Sigmoid colon (tissue), 7 donors: ENCODE data around the gene F2RL1. TPM values are rescaled to one million over a fixed set of nuclear protein-coding genes. Genes with fewer than 3 reads are reported as not detected.

Experiments used
- DNase-seq: peaks from one replicate; pipeline ENCODE4 v3.0.0-alpha.2; 2019
- H3K27ac ChIP-seq, 4 donors: fragments of 200-600 bp; sonication (generic); one replicate each; pipeline ENCODE4 v1.5.1; 2016 to 2019; ENCODE audit warnings: mild to moderate bottlenecking in 1 of 4
- H3K27me3 ChIP-seq, 3 donors: fragments of 200-600 bp; sonication (generic); one replicate each; pipeline ENCODE4 v1.5.1; 2019; ENCODE audit warnings: mild to moderate bottlenecking in 1 of 3
- H3K36me3 ChIP-seq, 4 donors: fragments of 200-600 bp; sonication (generic); one replicate each; pipeline ENCODE4 v1.5.1; 2016 to 2019
- H3K4me1 ChIP-seq, 4 donors: fragments of 200-600 bp; sonication (generic); one replicate each; pipeline ENCODE4 v1.5.1; 2017 to 2019
- H3K4me3 ChIP-seq, 4 donors: fragments of 200-600 bp; sonication (generic); one replicate each; pipeline ENCODE4 v1.5.1; 2017 to 2019; ENCODE audit warnings: mild to moderate bottlenecking in 2 of 4, moderate library complexity in 1 of 4
- H3K9me3 ChIP-seq, 4 donors: fragments of 200-600 bp in 3 of 4; sonication (generic) in 3 of 4; one replicate each; pipeline versions ENCODE4 v1.5.1 to v1.6.1; 2013 to 2019
- CTCF ChIP-seq, 4 experiments: fragments of 450-650 bp in 3 of 4; fragments of 200-600 bp in 1 of 4; IDR thresholded peaks; one replicate each; pipeline ENCODE4 v1.5.1; 2016 to 2019; ENCODE audit warnings: antibody characterized with exemption in 4 of 4, mild to moderate bottlenecking in 3 of 4, moderate library complexity in 2 of 4
- EP300 ChIP-seq, 4 donors: sonication (generic); formaldehyde crosslinking; IDR thresholded peaks; one replicate each; pipeline ENCODE4 v1.6.1; 2017; ENCODE audit warnings: antibody characterized with exemption in 4 of 4
- POLR2A ChIP-seq, 2 donors: fragments of 450-650 bp; IDR thresholded peaks; one replicate each; pipeline ENCODE4 v1.6.1; 2016; ENCODE audit warnings: antibody characterized with exemption in 2 of 2, mild to moderate bottlenecking in 2 of 2, moderate library complexity in 2 of 2
- POLR2AphosphoS5 ChIP-seq, 4 donors: sonication (generic); formaldehyde crosslinking; IDR thresholded peaks; one replicate each; pipeline ENCODE4 v1.6.1; 2017; ENCODE audit warnings: antibody characterized with exemption in 4 of 4
- WGBS, 2 donors: extraction: QIAGEN DNeasy Blood & Tissue Kit; methylation state at CpG; one replicate each; pipeline ENCODE4 v1.1.7; 2013; 5-methylcytosine and 5-hydroxymethylcytosine counted together
- intact Hi-C: fragments of 100-400 bp; cut with DNase I; formaldehyde crosslinking; loops from one replicate; pipeline ENCODE4 v1.15.1; 2023
- polyA plus RNA-seq, 3 donors: library from polyadenylated mRNA; stranded (reverse); fragments of 200-250 nt; gene quantifications; one replicate each; pipeline ENCODE4 v1.2.3, GENCODE V29; 2013
- total RNA-seq, 4 donors: library from RNA; depleted of rRNA; stranded (reverse); fragments of >200 nt; gene quantifications; one replicate each; pipeline ENCODE4 v1.1.0, GENCODE V29; 2016
- donor health status: healthy with polysubstance abuse.
- donor health status: Bipolar disorder and iron deficiency.
- donor health status: healthy.

The F2RL1 gene
- total and polyA plus RNA-seq, 7 donors, result 0.16 to 51.7 (median 0.55) TPM

DNA sequence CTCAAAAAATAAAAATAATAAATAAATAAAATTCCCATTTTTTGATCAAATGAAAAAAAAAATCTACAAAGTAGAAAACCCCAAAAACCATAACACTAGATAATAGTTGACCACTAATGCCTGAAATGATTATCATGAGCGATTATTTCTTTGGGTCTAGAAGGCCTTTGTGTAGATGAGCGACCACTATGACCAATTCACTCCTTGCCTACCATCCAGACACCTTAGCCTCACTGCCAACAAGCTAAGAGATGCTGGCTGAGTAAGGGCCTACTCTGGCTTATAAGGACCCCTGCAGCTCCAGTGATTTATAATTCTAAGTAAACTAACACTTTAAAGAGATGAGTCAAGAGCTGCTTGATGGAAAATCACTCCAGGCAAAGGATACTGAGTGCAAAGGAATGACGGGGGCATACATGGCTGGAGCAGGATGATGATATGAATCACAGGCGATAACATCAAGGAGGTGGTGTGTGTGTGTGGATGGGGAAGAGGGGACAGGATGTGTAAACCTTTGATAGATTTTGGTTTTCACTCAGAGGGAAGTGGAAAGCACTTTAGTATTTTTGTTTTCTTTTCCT, 4.8 kb upstream of the F2RL1 start:
- H3K27ac ChIP-seq, result no peak overlapping the region
- DNase-seq, result no peak
- H3K9me3 ChIP-seq, result no peaks in the 10 kb centered on the region
- H3K27me3 ChIP-seq, result peaks cover 0 to 20% (median 10%) of the 10 kb centered on the region in 3 donors
- intact Hi-C loops, result no loop called here
- no peak for TF ChIP-seq CTCF (IDR thresholded peaks at IDR 0.05)
- no peak for TF ChIP-seq POLR2A (IDR thresholded peaks at IDR 0.05)
- no peak for TF ChIP-seq POLR2AphosphoS5 (IDR thresholded peaks at IDR 0.05)
- no peak for TF ChIP-seq EP300 (IDR thresholded peaks at IDR 0.05)
- no peak overlapping the region for H3K4me3 ChIP-seq
- H3K36me3 ChIP-seq, result no peaks in the 10 kb centered on the region
- H3K4me1 ChIP-seq, result peaks cover 0 to 7% (median 3%) of the 10 kb centered on the region in 4 donors
- 84 to 94% methylated on average over 4 of the region's 4 CpGs for WGBS, 2 donors

GRCh38 chr5:76816110-76816831, 2.6 kb upstream of the F2RL1 start:
- Histone ChIP-seq H3K36me3 (no peaks in the 10 kb centered on the region), H3K4me1 (peaks cover 0 to 16% (median 7%) of the 10 kb centered on the region in 4 donors), H3K27ac (no peak overlapping the region), H3K4me3 (no peak overlapping the region), H3K27me3 (peaks cover 0 to 42% (median 21%) of the 10 kb centered on the region in 3 donors), H3K9me3 (no peaks in the 10 kb centered on the region)
- DNase-seq, result no peak
- intact Hi-C loops, result no loop called here
- TF ChIP-seq EP300 (IDR thresholded peaks at IDR 0.05), result no peak
- TF ChIP-seq POLR2A (IDR thresholded peaks at IDR 0.05), result no peak
- no peak for TF ChIP-seq CTCF (IDR thresholded peaks at IDR 0.05)
- no peak for TF ChIP-seq POLR2AphosphoS5 (IDR thresholded peaks at IDR 0.05)
- 89 to 94% methylated on average over 3 of the region's 3 CpGs for WGBS, 2 donors

- intact Hi-C loops, result no loop called here
- no peaks in the 10 kb centered on the region for H3K9me3 ChIP-seq
- H3K27ac ChIP-seq, result peak overlapping the region in 1 of 4 donors; percentile 56
- H3K4me3 ChIP-seq, result peak overlapping the region in 3 of 4 donors; percentile 32 to 47 (median 47)
- H3K36me3 ChIP-seq, result no peaks in the 10 kb centered on the region
- no peak for DNase-seq
- 9 to 22% methylated on average over 31 of the region's 31 CpGs for WGBS, 2 donors
- H3K27me3 ChIP-seq, result peaks cover 0 to 50% (median 21%) of the 10 kb centered on the region in 3 donors
- TF ChIP-seq POLR2AphosphoS5 (IDR thresholded peaks at IDR 0.05) (no peak), POLR2A (IDR thresholded peaks at IDR 0.05) (no peak), EP300 (IDR thresholded peaks at IDR 0.05) (no peak), CTCF (IDR thresholded peaks at IDR 0.05) (no peak)
- peaks cover 0 to 16% (median 7%) of the 10 kb centered on the region in 4 donors for H3K4me1 ChIP-seq
Observed at GRCh38 chr5:76819851-76820525, 1.2 kb downstream of the F2RL1 start.

- 13 to 43% methylated on average over 2 of the region's 2 CpGs for WGBS, 2 donors
- H3K36me3 ChIP-seq, result no peaks in the 10 kb centered on the region
- H3K4me1 ChIP-seq, result peaks cover 0 to 16% (median 7%) of the 10 kb centered on the region in 4 donors
- H3K9me3 ChIP-seq, result no peaks in the 10 kb centered on the region
- intact Hi-C loops, result no loop called here
- TF ChIP-seq POLR2AphosphoS5 (IDR thresholded peaks at IDR 0.05) (no peak), CTCF (IDR thresholded peaks at IDR 0.05) (no peak), POLR2A (IDR thresholded peaks at IDR 0.05) (no peak), EP300 (IDR thresholded peaks at IDR 0.05) (no peak)
- H3K27ac ChIP-seq, result no peak overlapping the region
- peak overlapping the region in 1 of 4 donors; percentile 32 for H3K4me3 ChIP-seq
- H3K27me3 ChIP-seq, result peaks cover 0 to 50% (median 21%) of the 10 kb centered on the region in 3 donors
- DNase-seq, result no peak
Observed at GRCh38 chr5:76820526-76820890, 1.7 kb downstream of the F2RL1 start.
